ENCODE measurements around the gene SKAP2.

SKAP2 gene

DNA sequence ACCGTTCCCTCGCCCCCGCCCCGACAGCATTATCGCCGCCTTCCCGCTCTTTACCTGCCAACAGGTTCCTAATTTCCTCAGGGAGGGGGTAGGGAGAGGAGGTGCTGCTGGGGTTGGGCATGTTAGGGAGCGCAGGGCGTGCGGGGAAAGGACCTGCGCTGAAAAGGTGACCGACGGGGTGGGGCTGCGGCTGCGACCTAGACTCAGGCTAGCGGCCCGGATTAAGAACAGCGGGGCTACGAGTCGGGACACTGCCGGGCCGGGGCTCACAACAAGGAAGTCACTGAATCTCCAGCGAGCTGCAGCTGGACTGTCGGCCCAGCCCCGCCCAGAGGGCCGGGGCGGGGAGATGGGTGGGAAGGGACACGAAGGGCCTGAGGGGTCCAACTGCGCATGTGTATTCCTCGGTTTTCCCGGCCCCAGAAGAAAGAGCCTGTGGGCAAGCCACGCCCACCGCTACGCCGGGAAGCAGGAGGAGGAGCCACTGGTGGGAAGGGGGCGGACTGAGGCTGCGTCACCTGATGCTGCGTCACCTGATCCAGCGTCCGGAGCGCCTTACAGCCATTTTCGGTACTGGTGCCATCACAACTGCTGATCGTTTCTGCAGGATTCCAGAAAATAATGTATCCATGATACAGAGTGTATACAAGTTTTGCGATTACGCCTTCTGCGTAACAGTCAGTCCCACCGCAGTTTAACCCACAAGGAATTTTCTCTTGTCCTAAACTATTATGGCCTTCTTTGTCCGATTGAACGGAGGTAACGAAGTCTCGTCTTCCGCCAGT, at the start of gene SKAP2:
TSS of gene SKAP2 (minus strand) at position 282 of the 785 bp plus-strand sequence. CDS start at position 121, 161 bp downstream.
- peak; percentile 90 for DNase-seq

DNA sequence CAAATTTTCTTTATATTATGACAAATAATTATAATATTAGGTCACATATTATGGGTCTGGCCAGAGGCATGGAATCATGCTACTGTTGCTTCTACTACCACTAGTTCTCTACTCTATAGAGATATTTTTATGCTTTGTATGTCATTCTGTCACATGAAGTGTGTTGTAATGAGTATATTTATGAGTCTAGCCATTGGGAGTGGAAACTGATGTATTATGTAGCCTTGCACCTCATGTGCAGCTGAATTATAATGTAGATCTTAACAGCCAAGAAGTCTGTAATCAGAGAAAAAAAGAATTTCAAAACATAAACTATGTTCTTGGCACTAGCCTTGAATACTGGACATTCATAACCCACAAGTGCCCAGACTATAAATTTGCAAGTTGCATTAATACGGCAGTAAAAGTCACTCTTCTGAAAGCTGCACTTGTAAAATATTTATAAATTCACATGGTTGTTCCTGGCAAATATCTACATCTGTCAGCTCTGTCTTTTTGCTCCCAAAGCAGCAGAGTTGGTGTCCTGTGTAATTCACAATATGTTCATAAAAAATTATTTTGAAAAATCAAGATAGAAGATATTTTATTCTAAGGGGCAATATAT, 48.6 kb upstream of the SKAP2 start:
- no peak for DNase-seq

- no peak for DNase-seq
Observed at GRCh38 chr7:26912338-26912737, 47.9 kb upstream of the SKAP2 start.

- DNase-seq: no peak
Observed at GRCh38 chr7:26910221-26910620, 45.8 kb upstream of the SKAP2 start.

- DNase-seq: no peak
Observed at GRCh38 chr7:26900251-26900650, 35.9 kb upstream of the SKAP2 start.

- no peak for DNase-seq
Observed at GRCh38 chr7:26899519-26899918, 35.1 kb upstream of the SKAP2 start.

DNA sequence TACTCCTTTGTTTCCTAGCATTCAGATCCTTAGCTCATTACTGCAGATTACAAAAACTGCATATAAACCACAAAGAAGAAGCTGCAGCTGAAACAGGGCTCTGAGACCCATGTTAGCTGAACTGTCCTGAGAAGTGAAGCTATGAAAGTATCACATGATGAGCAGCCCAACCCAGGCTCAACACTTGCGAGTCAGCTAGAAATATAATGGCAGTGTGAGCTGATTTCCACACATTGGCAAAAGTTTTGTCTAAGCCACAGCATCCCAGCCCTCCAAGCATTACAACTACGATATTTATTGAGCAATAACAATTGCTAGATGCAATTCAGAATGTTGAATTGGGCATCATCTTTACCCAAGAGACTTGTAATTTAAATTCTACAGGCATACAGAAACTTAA, 34.5 kb upstream of the SKAP2 start:
- no peak for DNase-seq

GRCh38 chr7:26897928-26898327, 33.5 kb upstream of the SKAP2 start:
- DNase-seq: no peak

GRCh38 chr7:26891400-26892350, 27.3 kb upstream of the SKAP2 start:
- DNase-seq: no peak

DNA sequence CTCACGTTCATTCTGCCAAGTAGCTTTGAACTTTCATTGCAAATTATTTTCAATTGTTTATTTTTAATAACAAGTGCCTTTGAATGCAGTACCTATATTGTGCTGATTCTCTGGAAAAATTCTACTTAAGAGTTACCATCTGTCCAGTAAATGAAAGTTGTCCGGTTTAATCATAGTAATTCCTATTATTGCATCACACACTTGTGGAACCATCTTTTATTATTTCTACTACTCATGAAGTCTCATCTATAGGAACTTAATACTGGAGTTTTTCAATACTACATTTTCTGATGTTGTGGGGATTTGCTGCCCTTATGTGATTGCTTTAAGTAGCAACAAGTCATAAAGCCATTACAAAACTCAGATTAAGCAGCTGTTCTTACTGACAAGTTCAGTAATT, 16.5 kb upstream of the SKAP2 start:
- no peak for DNase-seq

DNA sequence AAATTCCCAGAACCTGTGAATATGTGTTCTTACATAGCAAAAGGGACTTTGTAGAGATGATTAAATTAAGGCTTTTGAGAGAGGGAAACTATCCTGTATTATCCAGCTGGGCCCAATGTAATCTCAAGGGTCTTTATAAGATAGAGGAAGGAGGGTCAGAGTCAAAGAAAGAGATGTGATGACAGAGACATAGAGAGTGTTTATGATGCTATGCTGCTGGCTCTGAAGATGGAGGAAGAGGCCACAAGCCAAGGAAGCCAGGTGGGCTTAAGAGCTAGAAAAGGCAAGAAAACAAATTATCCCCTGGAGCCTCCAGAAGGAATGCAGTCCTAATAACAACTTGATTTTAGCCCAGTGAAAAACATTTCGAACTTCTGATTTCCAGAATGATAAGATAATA, 15.3 kb upstream of the SKAP2 start:
- DNase-seq: no peak

DNA sequence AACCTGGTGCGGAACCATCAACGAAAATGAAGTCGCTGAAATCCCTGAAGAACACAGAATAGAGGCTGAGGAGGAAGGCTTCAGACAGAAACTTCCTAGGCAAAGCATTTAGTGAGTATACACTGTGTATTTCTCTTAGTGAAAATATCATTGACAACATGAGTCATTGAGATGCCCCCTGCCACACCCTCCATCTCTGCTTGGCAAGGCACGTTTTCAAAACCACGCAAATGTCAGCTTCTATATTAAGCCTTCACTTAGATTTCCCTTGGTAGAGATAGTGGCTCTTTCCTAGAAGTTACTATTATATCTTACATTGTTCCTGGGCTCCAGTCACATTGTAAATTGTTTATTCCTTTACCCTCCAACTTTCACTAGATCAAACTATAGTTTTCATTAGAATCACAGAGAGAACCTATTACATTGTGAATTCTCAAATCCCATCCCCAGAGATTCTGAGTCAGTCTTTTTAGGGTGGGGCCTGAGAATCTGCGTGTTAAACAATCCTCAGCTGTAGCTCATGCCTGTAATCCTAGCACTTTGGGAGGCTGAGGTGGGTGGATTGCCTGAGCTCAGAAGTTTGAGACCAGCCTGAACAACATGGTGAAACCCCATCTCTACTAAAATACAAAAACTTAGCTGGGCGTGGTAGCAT, 4.6 kb upstream of the SKAP2 start:
- no peak for DNase-seq

DNA sequence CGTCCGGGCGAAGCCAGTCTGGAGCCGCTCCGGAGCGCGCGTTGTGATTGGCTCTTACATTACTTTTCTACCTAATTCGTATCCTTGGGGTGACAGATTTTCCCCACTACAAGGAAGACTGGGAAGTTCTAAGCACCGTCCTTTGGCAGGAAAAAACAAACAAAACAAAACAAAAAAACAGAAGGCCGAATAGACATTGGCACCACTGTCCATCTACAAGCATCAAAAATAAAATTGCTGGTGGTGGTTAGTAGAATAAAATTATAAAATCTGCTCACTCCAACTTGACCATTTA, 651 bp upstream of the SKAP2 start:
- DNase-seq: no peak

GRCh38 chr7:26863518-26864308, 677 bp downstream of the SKAP2 start:
- no peak for DNase-seq

- no peak for DNase-seq
Observed at GRCh38 chr7:26862834-26863233, 1.6 kb downstream of the SKAP2 start.

GRCh38 chr7:26861050-26861449, 3.3 kb downstream of the SKAP2 start:
- no peak for DNase-seq

DNA sequence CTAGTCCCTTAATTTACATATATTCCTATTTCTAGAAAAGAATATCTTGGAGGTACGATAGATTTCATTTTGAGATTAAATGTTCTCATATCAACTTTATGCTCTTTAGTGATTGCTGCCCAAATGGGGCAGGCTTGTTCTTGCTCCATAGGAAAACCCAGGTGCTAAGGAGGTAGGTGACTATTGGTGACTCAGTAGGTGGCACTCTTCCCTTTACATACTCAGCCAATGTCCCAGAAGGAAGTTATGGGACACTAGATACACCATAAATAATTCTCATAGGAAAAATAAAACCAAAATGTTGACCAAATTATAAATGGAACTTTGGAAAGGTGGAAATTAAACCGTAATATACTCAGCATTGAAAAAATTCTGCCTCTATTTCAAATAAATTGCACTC, 4.0 kb downstream of the SKAP2 start:
- no peak for DNase-seq

DNA sequence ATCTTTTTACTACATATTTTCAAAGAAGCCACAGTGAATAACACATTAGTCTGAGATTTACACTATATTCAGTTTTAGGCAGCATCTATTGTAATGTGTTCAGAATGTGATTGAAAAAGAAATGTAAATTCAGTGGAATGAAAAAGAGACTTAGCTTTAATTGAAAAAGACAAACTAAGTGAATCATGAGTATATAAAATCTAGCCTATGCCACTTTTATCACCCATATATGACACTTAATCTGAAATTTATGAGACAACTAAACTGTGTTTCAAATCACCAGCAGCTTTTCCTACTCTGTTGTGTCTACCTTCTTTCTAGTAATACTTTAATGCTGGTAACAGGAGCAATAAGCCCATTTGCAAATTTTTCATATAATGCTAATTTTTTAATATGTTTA, 4.7 kb downstream of the SKAP2 start:
- DNase-seq: no peak

DNA sequence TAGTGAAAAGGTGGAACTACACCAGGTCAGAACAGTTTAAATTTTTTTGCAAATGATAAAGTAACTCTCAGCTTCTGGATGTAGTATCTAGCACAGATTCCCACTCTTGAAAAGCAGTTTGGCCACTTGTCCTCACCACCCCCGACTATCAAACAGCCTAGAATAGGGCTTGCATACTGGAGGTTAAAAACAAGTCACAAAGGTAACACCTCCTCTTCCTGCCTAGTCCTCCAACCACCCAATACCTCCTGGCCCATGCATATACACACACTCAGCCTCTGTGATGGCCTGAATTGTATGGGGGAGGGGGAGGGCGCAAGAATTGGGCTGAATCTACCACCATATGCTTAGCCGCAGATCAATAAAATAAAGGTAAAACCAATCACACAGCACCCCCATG, 5.7 kb downstream of the SKAP2 start:
- DNase-seq: no peak

DNA sequence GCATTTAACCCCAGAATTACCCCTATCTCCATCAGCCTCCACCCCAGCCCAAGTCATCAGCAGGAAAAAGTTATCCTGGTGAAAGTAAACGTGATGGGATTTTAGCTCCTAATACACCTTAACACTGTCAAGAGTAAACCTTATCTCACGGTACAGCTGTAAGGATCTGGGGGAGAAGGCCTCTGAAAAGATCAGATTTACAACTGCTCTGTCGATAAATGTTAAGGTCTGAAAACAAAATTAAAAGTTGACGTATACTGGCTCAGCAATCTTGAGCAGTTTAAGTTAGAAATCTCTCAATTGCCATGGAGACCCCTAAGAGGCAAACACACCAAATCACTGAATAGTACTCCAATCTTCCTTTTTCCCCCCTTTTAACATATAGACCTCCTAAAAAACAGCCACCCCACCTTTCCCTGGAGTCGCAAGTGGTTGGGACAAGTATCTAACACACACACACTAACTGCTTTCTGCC, 6.1 kb downstream of the SKAP2 start:
- no peak for DNase-seq

DNA sequence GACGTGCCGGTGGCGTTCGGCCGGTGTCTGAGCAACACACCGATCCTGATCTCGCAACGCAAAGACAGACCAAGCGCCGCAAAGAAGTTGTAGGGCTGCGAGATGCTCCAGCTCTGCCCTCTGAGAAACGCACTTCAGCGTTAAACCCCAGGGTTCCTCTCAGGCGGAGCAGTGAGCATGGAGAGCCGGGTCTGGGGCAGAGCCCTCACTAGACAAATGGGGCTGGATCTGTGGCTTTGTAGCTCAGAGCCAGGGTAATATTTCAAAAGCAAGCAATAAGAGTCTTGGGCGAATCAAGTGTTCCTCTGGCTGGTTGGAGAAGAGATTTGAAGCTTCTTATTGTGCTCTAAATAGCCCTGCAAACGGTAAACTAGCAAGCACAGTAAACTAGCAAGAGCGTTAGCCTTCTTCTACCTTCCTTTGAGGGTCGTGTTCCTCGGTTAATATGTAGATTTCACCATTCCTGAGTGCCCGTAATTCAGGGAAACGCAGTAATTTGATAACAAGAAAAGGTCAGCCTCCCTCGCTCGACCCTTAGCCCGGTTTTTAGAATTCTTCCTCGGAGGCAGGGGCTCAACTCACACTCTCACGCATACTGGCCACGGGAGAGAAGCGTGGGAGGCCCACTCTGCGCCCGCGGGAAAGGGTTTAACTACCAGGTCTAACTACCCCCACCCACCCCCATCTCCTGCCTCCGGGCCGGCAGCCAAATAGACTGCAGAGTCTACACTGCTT, 6.7 kb downstream of the SKAP2 start:
- DNase-seq: no peak

DNA sequence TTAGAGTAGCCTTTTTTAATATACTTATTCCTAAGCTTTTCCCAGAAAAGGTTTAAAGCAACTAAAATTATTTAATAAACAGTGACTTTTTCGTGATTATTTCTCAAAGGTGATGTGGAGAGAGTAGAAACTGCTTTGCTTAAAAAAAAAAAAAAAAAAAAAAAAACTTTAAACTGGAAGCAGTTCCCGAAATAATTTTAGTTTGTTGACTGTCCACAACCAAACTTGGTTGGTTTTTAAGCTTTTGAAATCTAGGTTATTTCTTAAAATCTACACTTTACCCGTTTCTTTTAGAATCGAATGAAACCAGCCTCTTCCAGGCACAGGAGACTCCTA, 7.3 kb downstream of the SKAP2 start:
- DNase-seq: no peak

Measured in activated CD8-positive, alpha-beta memory T cell treated with anti-CD3 and anti-CD28 coated beads, Interleukin-2, amount 50 U/mL, for 48 hours (primary cell).